ENCODE measurements around the gene EMC8. TPM values are rescaled to one million over a fixed set of nuclear protein-coding genes. Genes with fewer than 3 reads are reported as not detected.
A peak's percentile ranks its signal among the peaks of the same experiment; 100 is the strongest.

The EMC8 gene
- total and polyA plus RNA-seq, 4 donors, result 12.0 to 12.4 (median 12.2) TPM

DNA sequence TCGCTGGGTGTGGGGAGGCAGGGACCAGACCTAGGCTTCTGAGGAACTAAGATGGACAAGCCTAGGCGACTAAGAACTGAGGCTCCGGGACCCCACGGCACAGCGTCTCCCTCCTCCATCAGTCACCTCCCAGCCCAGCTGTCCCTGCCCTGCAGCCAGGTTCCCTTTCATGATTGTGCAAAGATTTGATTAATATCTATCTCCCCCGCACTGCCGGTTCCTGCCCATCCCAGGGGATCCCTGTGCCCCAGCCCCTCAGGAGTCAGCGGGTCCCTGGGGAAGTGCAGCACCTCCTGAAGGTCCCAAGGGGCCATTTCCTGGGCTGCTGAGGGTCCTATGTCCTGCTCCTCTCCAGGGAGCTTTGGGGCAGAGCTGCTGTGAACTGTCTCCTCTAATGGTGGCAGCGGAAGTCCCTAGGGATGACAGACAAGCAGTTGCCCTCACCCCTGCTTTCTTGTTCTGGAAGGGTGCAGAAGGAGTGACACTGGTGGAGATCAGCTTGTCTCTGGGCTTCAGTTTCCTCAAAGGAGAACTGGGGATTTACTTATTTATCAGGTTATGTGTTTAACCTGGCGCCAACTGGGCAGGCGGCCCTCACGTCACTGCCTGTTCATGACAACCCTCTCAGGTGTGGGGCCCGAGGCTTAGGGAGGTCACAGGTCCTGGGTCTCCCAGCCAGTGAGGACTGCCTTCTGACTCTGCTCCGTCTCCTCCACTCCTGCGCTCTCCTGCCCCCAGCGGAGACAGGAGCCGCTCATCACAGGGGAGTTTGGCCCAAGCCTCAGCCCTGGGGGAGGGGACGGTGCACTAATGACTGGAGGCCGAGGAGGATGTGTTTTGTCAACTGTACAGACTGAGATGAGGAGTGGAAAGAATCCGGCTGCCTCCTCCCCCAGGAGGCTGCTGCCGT is 46.6 kb downstream of the EMC8 start:
- WGBS, result 67% methylated on average over 21 of the region's 21 CpGs
- Histone ChIP-seq H3K36me3 (ENCODE audit: control insufficient read depth in 4 of 4, insufficient read depth in 3 of 4, low read depth in 1 of 4, low read length in 3 of 4) (no peaks in the 10 kb centered on the region), H3K9me3 (ENCODE audit: control insufficient read depth in 4 of 4, low read length in 3 of 4) (no peaks in the 10 kb centered on the region), H3K27ac (ENCODE audit: low read depth in 1 of 2, low read length in 2 of 2) (no peak overlapping the region), H3K4me1 (ENCODE audit: control insufficient read depth in 4 of 4, insufficient read depth in 4 of 4, low read length in 3 of 4) (peaks cover 3 to 12% (median 8%) of the 10 kb centered on the region in 4 donors), H3K9ac (ENCODE audit: low read depth in 1 of 2, low read length in 2 of 2) (no peak overlapping the region), H3K4me3 (ENCODE audit: low read depth in 1 of 3, low read length in 3 of 3) (no peak overlapping the region), H3K27me3 (ENCODE audit: control insufficient read depth in 4 of 4, insufficient read depth in 4 of 4, low read length in 3 of 4) (no peaks in the 10 kb centered on the region)
- TF ChIP-seq SP1 (IDR thresholded peaks at IDR 0.05), result no peak
- TF ChIP-seq RAD21 (IDR thresholded peaks at IDR 0.05), result no peak
- no peak for TF ChIP-seq FOXA1 (IDR thresholded peaks at IDR 0.05)
- no peak for TF ChIP-seq GABPA (IDR thresholded peaks at IDR 0.05 in 1 of 2, conservative IDR thresholded peaks at IDR 0.05 in 1 of 2)
- no peak for TF ChIP-seq MAX (IDR thresholded peaks at IDR 0.05)
- TF ChIP-seq HNF4G (IDR thresholded peaks at IDR 0.05), result no peak
- TF ChIP-seq FOXA2 (IDR thresholded peaks at IDR 0.05), result no peak
- TF ChIP-seq RXRA (IDR thresholded peaks at IDR 0.05), result no peak
- no peak for TF ChIP-seq NR2F2 (IDR thresholded peaks at IDR 0.05)
- TF ChIP-seq JUND (IDR thresholded peaks at IDR 0.05), result no peak
- no peak for TF ChIP-seq ZBTB33 (IDR thresholded peaks at IDR 0.05)
- TF ChIP-seq YY1 (IDR thresholded peaks at IDR 0.05), result no peak
- no peak for DNase-seq (ENCODE audit: low spot score)

DNA sequence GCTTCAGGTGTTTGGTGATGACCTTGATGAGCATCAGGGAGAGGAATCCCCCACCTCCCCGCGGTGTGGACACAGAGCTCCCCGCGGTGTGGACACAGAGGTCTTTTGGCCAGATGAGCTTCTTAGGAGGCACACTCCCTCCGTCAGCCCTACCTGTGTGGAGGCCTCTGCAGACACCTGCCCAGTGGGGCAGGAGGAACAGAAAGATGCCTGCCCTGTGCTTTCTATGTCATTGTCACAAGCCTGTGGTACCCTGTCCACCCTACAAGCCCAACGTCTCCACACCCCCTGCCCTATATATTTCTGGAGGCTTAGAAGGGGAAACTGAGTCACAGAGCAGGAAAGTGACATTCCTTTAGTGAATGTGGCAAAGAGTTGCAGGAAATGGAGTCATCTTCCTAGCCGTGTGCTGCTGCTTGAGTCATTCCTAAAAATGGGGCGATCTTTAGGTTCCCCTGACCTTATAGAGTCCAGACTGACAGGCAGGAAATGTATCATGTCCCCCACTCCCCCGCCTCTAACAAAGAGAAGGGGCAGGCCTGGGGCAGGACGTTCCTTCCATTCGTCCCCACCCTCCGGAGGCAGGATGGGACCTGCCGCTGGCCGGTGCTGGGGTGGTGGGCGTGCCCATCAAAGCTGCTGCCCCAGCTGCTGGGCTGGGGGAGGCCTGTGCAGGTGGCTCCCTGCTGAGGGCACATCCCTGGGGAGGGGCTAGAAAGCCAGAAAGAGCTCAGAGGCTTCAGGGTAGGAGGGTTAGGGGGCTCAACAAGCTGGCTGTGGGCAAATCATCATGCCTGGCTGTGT is 47.4 kb downstream of the EMC8 start:
- 48% methylated on average over 15 of the region's 15 CpGs for WGBS
- H3K36me3 ChIP-seq (ENCODE audit: control insufficient read depth in 4 of 4, insufficient read depth in 3 of 4, low read depth in 1 of 4, low read length in 3 of 4), result no peaks in the 10 kb centered on the region
- H3K9ac ChIP-seq (ENCODE audit: low read depth in 1 of 2, low read length in 2 of 2), result no peak overlapping the region
- no peak overlapping the region for H3K27ac ChIP-seq (ENCODE audit: low read depth in 1 of 2, low read length in 2 of 2)
- H3K4me3 ChIP-seq (ENCODE audit: low read depth in 1 of 3, low read length in 3 of 3), result no peak overlapping the region
- no peak for DNase-seq (ENCODE audit: low spot score)
- TF ChIP-seq NR2F2 (IDR thresholded peaks at IDR 0.05), result no peak
- H3K4me1 ChIP-seq (ENCODE audit: control insufficient read depth in 4 of 4, insufficient read depth in 4 of 4, low read length in 3 of 4), result peaks cover 3 to 12% (median 8%) of the 10 kb centered on the region in 4 donors
- no peaks in the 10 kb centered on the region for H3K27me3 ChIP-seq (ENCODE audit: control insufficient read depth in 4 of 4, insufficient read depth in 4 of 4, low read length in 3 of 4)
- no peaks in the 10 kb centered on the region for H3K9me3 ChIP-seq (ENCODE audit: control insufficient read depth in 4 of 4, low read length in 3 of 4)

DNA sequence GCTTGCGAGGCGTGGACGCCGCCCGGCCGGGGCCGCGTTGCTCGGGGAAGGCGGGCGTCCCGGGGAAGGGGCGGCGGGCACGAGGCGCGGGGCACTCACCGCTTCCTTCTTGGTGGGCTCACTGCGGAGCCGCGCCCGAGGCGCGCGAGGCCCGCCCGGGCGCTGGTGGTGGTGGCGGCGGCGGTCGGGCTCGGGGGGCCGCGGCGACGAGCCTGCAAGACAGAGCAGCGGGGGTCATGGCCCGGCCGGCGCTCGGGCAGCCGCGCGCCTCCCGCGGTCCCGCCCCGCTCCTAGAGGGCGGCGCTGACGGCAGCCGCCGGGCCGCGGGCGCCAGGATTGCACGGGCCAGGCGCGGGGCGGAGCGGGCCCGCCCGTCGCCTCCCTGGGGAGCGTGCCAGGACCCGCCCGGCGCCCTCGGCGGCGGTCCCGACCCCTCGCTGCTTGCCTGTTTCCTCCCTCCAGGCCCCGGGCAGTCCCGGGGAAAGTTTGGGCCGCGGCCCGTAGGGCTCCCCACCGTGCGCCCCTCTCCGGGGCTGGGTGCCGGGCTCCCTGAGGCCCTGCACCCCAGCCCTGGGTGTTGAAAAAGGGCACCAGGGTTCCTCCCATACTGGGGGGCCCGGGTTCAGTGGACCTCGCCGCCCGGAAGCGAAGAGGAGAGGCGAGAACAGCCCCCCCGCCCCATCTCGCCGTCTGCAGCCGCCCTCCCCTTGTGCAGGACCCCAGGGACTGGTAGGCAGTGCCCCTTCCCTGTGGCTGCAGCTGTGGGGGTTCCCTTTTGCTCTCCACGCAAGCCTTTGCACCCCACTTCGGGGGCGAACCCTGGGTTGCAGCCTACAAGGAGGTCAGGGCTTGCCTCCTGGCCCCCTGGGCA is 48.3 kb downstream of the EMC8 start, which contains the start of gene C16orf74:
Gene C16orf74 (minus strand): TSS at position 270 of the 871 bp plus-strand sequence. CDS start 15,879 bp downstream, outside the sequence.
- Histone ChIP-seq H3K4me1 (ENCODE audit: control insufficient read depth in 4 of 4, insufficient read depth in 4 of 4, low read length in 3 of 4) (peaks cover 3 to 12% (median 8%) of the 10 kb centered on the region in 4 donors), H3K9me3 (ENCODE audit: control insufficient read depth in 4 of 4, low read length in 3 of 4) (no peaks in the 10 kb centered on the region), H3K9ac (ENCODE audit: low read depth in 1 of 2, low read length in 2 of 2) (no peak within 1 kb of the TSS), H3K27me3 (ENCODE audit: control insufficient read depth in 4 of 4, insufficient read depth in 4 of 4, low read length in 3 of 4) (no peaks in the 10 kb centered on the region), H3K4me3 (ENCODE audit: low read depth in 1 of 3, low read length in 3 of 3) (peak within 1 kb of the TSS; percentile 26 to 62 (median 45)), H3K36me3 (ENCODE audit: control insufficient read depth in 4 of 4, insufficient read depth in 3 of 4, low read depth in 1 of 4, low read length in 3 of 4) (no peaks in the 10 kb centered on the region), H3K27ac (ENCODE audit: low read depth in 1 of 2, low read length in 2 of 2) (no peak within 1 kb of the TSS)
- DNase-seq (ENCODE audit: low spot score), result no peak
- WGBS, result 5% methylated on average over 96 of the region's 96 CpGs
- TF ChIP-seq FOXA1 (IDR thresholded peaks at IDR 0.05) (no peak), HNF4A (conservative IDR thresholded peaks at IDR 0.05) (no peak), MAX (IDR thresholded peaks at IDR 0.05) (no peak), RAD21 (IDR thresholded peaks at IDR 0.05) (no peak), GABPA (IDR thresholded peaks at IDR 0.05 in 1 of 2, conservative IDR thresholded peaks at IDR 0.05 in 1 of 2) (no peak), JUND (IDR thresholded peaks at IDR 0.05) (no peak), RXRA (IDR thresholded peaks at IDR 0.05) (no peak), TAF1 (conservative IDR thresholded peaks at IDR 0.05) (no peak), SP1 (IDR thresholded peaks at IDR 0.05) (no peak), YY1 (IDR thresholded peaks at IDR 0.05) (no peak), EGR1 (IDR thresholded peaks at IDR 0.05; ENCODE audit: low read depth in 2 of 2) (no peak), NR2F2 (IDR thresholded peaks at IDR 0.05) (no peak)
- TF ChIP-seq, protein P1, sequence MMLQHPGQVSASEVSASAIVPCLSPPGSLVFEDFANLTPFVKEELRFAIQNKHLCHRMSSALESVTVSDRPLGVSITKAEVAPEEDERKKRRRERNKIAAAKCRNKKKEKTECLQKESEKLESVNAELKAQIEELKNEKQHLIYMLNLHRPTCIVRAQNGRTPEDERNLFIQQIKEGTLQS (IDR thresholded peaks at IDR 0.05), result no peak
- TF ChIP-seq, protein P2, sequence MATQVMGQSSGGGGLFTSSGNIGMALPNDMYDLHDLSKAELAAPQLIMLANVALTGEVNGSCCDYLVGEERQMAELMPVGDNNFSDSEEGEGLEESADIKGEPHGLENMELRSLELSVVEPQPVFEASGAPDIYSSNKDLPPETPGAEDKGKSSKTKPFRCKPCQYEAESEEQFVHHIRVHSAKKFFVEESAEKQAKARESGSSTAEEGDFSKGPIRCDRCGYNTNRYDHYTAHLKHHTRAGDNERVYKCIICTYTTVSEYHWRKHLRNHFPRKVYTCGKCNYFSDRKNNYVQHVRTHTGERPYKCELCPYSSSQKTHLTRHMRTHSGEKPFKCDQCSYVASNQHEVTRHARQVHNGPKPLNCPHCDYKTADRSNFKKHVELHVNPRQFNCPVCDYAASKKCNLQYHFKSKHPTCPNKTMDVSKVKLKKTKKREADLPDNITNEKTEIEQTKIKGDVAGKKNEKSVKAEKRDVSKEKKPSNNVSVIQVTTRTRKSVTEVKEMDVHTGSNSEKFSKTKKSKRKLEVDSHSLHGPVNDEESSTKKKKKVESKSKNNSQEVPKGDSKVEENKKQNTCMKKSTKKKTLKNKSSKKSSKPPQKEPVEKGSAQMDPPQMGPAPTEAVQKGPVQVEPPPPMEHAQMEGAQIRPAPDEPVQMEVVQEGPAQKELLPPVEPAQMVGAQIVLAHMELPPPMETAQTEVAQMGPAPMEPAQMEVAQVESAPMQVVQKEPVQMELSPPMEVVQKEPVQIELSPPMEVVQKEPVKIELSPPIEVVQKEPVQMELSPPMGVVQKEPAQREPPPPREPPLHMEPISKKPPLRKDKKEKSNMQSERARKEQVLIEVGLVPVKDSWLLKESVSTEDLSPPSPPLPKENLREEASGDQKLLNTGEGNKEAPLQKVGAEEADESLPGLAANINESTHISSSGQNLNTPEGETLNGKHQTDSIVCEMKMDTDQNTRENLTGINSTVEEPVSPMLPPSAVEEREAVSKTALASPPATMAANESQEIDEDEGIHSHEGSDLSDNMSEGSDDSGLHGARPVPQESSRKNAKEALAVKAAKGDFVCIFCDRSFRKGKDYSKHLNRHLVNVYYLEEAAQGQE (IDR thresholded peaks at IDR 0.05), result no peak

All from liver (tissue), 9 donors.